Astrocyte (in vitro differentiated cells and primary cell): Measurements from ENCODE around the gene RNU6-8. TPM values are rescaled to one million over a fixed set of nuclear protein-coding genes. Genes with fewer than 3 reads are reported as not detected.

Experiments
- DNase-seq: peaks from one replicate; pipeline ENCODE4 v3.0.0-alpha.2; 2010; ENCODE audit warnings: low read depth
- FAIRE-seq: peaks from 2 replicates; lab custom pipeline; 2011; peaks lifted over from hg19 to GRCh38; lab: Jason Lieb, UNC
- H2AFZ ChIP-seq: 2 replicates; pipeline ENCODE4 v1.6.0; 2012; ENCODE audit warnings: low read depth, low read length, inconsistent platforms
- H3K27ac ChIP-seq: 2 replicates; pipeline ENCODE4 v1.5.1; 2011; ENCODE audit warnings: low read depth, low read length, inconsistent platforms
- H3K27me3 ChIP-seq: 2 replicates; pipeline ENCODE4 v1.6.0; 2011; ENCODE audit warnings: low read length, inconsistent platforms; ENCODE audit not compliant: insufficient read depth
- H3K36me3 ChIP-seq: 2 replicates; pipeline ENCODE4 v1.5.1; 2011; ENCODE audit warnings: low read length, inconsistent platforms; ENCODE audit not compliant: insufficient read depth
- H3K4me1 ChIP-seq: 2 replicates; pipeline ENCODE4 v1.5.1; 2011; ENCODE audit warnings: low read length, inconsistent platforms; ENCODE audit not compliant: insufficient read depth
- H3K4me2 ChIP-seq: 2 replicates; pipeline ENCODE4 v1.6.0; 2012; ENCODE audit warnings: low read length, inconsistent platforms
- H3K4me3 ChIP-seq: 2 replicates; pipeline ENCODE4 v1.5.1; 2011; ENCODE audit warnings: low read depth, mild to moderate bottlenecking, low read length, inconsistent platforms; ENCODE audit not compliant: insufficient read depth
- H3K79me2 ChIP-seq: 2 replicates; pipeline ENCODE4 v1.6.0; 2012; ENCODE audit warnings: mild to moderate bottlenecking, low read length, inconsistent platforms; ENCODE audit not compliant: insufficient read depth
- H3K9ac ChIP-seq: 2 replicates; pipeline ENCODE4 v1.6.0; 2012; ENCODE audit warnings: mild to moderate bottlenecking, low read length, inconsistent platforms
- H3K9me3 ChIP-seq: 2 replicates; pipeline ENCODE4 v1.5.1; 2012; ENCODE audit warnings: low read depth, mild to moderate bottlenecking, low read length, inconsistent platforms; ENCODE audit not compliant: insufficient read depth
- H4K20me1 ChIP-seq: 2 replicates; pipeline ENCODE4 v1.6.0; 2012; ENCODE audit warnings: low read length, inconsistent platforms; ENCODE audit not compliant: insufficient read depth
- H3K27ac Mint-ChIP-seq: one replicate; pipeline ENCODE4 v1.8.0; 2021; ENCODE audit warnings: mild to moderate bottlenecking, mixed read lengths; ENCODE audit not compliant: unreplicated experiment
- H3K27me3 Mint-ChIP-seq: one replicate; pipeline ENCODE4 v1.8.0; 2021; ENCODE audit warnings: low read depth, mixed read lengths; ENCODE audit not compliant: unreplicated experiment
- H3K36me3 Mint-ChIP-seq: one replicate; pipeline ENCODE4 v1.8.0; 2021; ENCODE audit warnings: low read depth, mixed read lengths; ENCODE audit not compliant: unreplicated experiment
- H3K4me1 Mint-ChIP-seq: one replicate; pipeline ENCODE4 v1.8.0; 2021; ENCODE audit warnings: low read depth, mixed read lengths; ENCODE audit not compliant: unreplicated experiment
- H3K4me3 Mint-ChIP-seq: one replicate; pipeline ENCODE4 v1.8.0; 2021; ENCODE audit warnings: mild to moderate bottlenecking, moderate library complexity, mixed read lengths; ENCODE audit not compliant: unreplicated experiment
- H3K9me3 Mint-ChIP-seq: one replicate; pipeline ENCODE4 v1.8.0; 2021; ENCODE audit warnings: mild to moderate bottlenecking, mixed read lengths; ENCODE audit not compliant: unreplicated experiment
- EZH2 ChIP-seq: IDR thresholded peaks from 2 replicates; pipeline ENCODE4 v1.6.1; 2012; ENCODE audit warnings: mild to moderate bottlenecking, low read length, inconsistent platforms; ENCODE audit not compliant: insufficient read depth
- total RNA-seq: library from RNA; stranded (reverse); gene quantifications from 2 replicates; pipeline ENCODE4 v1.2.1, GENCODE V29; 2021
- TF ChIP-seq, protein P1 (sequence below): IDR thresholded peaks from 2 replicates; pipeline ENCODE4 v1.5.1; 2011; ENCODE audit warnings: low read depth, mild to moderate bottlenecking, inconsistent platforms, low read length, moderate library complexity; ENCODE audit not compliant: insufficient read depth

RNU6-8 gene
- total RNA-seq, 1 donor from 2014 or later, result not detected

- H3K36me3 ChIP-seq, result no peaks in the 10 kb centered on the region
- Mint-ChIP-seq H3K36me3 (no peaks in the 10 kb centered on the region), H3K9me3 (no peaks in the 10 kb centered on the region), H3K27ac (peak overlapping the region; percentile 45), H3K27me3 (no peaks in the 10 kb centered on the region), H3K4me3 (peak overlapping the region; percentile 87), H3K4me1 (peaks cover 4% of the 10 kb centered on the region)
- no peak overlapping the region for H3K27ac ChIP-seq
- no peaks in the 10 kb centered on the region for H3K79me2 ChIP-seq
- peak overlapping the region; percentile 96 for H2AFZ ChIP-seq
- no peaks in the 10 kb centered on the region for H3K9me3 ChIP-seq
- H3K27me3 ChIP-seq, result no peaks in the 10 kb centered on the region
- no peaks in the 10 kb centered on the region for H4K20me1 ChIP-seq
- peaks cover 5% of the 10 kb centered on the region for H3K4me1 ChIP-seq
- peak overlapping the region; percentile 82 for H3K4me3 ChIP-seq
- peak overlapping the region; percentile 94 for H3K9ac ChIP-seq
- FAIRE-seq (no peak), DNase-seq (no peak)
- peak overlapping the region; percentile 93 for H3K4me2 ChIP-seq
- no peak for TF ChIP-seq EZH2
- TF ChIP-seq, protein P1, sequence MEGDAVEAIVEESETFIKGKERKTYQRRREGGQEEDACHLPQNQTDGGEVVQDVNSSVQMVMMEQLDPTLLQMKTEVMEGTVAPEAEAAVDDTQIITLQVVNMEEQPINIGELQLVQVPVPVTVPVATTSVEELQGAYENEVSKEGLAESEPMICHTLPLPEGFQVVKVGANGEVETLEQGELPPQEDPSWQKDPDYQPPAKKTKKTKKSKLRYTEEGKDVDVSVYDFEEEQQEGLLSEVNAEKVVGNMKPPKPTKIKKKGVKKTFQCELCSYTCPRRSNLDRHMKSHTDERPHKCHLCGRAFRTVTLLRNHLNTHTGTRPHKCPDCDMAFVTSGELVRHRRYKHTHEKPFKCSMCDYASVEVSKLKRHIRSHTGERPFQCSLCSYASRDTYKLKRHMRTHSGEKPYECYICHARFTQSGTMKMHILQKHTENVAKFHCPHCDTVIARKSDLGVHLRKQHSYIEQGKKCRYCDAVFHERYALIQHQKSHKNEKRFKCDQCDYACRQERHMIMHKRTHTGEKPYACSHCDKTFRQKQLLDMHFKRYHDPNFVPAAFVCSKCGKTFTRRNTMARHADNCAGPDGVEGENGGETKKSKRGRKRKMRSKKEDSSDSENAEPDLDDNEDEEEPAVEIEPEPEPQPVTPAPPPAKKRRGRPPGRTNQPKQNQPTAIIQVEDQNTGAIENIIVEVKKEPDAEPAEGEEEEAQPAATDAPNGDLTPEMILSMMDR, result no peak
Measured at GRCh38 chr14:32203928-32204357, 874 bp upstream of the RNU6-8 start.

DNA sequence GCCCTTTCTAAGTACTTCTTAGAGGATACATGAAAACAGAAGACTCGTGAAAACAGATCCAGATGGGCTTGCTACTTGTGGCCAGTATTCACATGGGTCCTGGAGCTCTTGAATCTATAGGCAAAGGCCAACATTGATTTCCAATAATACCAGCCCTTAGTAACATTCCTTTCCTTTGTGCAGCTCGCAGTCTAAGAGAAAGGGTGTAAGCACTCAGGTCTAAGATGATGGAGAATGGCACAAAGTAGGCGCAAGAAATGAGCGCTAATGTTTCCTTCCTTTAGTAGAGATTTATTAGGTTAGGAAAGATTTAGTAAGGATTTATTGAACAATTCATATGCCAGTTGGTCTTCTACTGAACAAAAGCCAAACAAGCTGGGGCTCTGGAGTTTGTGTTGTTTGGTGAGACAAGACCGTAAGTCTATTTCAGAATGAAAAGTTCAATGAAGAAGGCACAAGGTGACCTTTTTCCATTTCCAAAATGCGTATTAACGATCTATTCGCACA is 525 bp downstream of the RNU6-8 start:
- H3K27ac Mint-ChIP-seq, result peak overlapping the region; percentile 100
- Histone ChIP-seq H3K4me2 (peak overlapping the region; percentile 93), H3K9ac (peak overlapping the region; percentile 94), H3K9me3 (no peaks in the 10 kb centered on the region), H3K79me2 (no peaks in the 10 kb centered on the region), H3K4me1 (peaks cover 5% of the 10 kb centered on the region), H4K20me1 (no peaks in the 10 kb centered on the region), H3K27ac (peak overlapping the region; percentile 93), H3K36me3 (no peaks in the 10 kb centered on the region), H3K4me3 (peak overlapping the region; percentile 82), H2AFZ (peak overlapping the region; percentile 97), H3K27me3 (no peaks in the 10 kb centered on the region)
- TF ChIP-seq EZH2, result no peak
- TF ChIP-seq, protein P1, result no peak
- H3K9me3 Mint-ChIP-seq, result no peaks in the 10 kb centered on the region
- H3K27me3 Mint-ChIP-seq, result no peaks in the 10 kb centered on the region
- FAIRE-seq (no peak), DNase-seq (no peak)
- no peaks in the 10 kb centered on the region for H3K36me3 Mint-ChIP-seq
- H3K4me3 Mint-ChIP-seq, result peak overlapping the region; percentile 87
- peaks cover 4% of the 10 kb centered on the region for H3K4me1 Mint-ChIP-seq

DNA sequence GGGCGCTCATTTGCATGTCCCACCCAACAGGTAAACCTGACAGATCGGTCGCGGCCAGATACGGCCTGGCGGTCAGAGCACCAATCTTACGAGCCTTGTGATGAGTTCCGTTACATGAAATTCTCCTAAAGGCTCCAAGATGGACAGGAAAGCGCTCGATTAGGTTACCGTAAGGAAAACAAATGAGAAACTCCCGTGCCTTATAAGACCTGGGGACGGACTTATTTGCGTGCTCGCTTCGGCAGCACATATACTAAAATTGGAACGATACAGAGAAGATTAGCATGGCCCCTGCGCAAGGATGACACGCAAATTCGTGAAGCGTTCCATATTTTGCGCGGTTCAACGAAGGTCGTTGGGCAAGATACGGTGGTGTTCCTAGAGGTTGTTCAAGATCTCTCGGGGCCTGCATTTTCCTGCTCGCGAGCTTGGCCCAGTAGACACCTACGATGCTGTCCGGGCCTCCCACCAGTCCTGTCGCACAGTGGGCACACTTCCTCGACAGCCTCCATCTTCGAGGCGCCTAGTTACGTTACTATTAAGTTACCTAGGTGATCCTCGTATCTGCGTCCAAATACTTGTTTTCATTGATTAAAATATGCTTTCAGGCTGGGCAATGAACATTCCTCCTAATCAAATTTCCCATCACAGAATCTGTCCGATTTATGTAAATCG is 1.1 kb downstream of the RNU6-8 start, which contains the start of gene RNU6-7:
Gene RNU6-7 (plus strand): TSS at position 230 of the 675 bp plus-strand sequence.
- peak within 1 kb of the TSS; percentile 87 for H3K4me3 Mint-ChIP-seq
- no peaks in the 10 kb centered on the region for H4K20me1 ChIP-seq
- peaks cover 5% of the 10 kb centered on the region for H3K4me1 ChIP-seq
- peaks cover 4% of the 10 kb centered on the region for H3K4me1 Mint-ChIP-seq
- no peaks in the 10 kb centered on the region for H3K27me3 Mint-ChIP-seq
- H3K9ac ChIP-seq, result peak within 1 kb of the TSS; percentile 94
- no peak for FAIRE-seq
- H3K9me3 Mint-ChIP-seq, result no peaks in the 10 kb centered on the region
- H2AFZ ChIP-seq, result peak within 1 kb of the TSS; percentile 97
- no peaks in the 10 kb centered on the region for H3K36me3 Mint-ChIP-seq
- peak; percentile 18 for DNase-seq
- H3K4me2 ChIP-seq, result peak within 1 kb of the TSS; percentile 93
- no peaks in the 10 kb centered on the region for H3K36me3 ChIP-seq
- no peaks in the 10 kb centered on the region for H3K79me2 ChIP-seq
- peak within 1 kb of the TSS; percentile 93 for H3K27ac ChIP-seq
- TF ChIP-seq, protein P1, result no peak
- no peak for TF ChIP-seq EZH2
- no peaks in the 10 kb centered on the region for H3K27me3 ChIP-seq
- H3K4me3 ChIP-seq, result peak within 1 kb of the TSS; percentile 82
- H3K27ac Mint-ChIP-seq, result peak within 1 kb of the TSS; percentile 100
- H3K9me3 ChIP-seq, result no peaks in the 10 kb centered on the region
